Tibial artery (tissue), 4 donors: Measurements from ENCODE around the gene SHISAL2B.

Experiments used
- DNase-seq, 2 donors: peaks; one replicate each; pipeline ENCODE4 v3.0.0-alpha.2; 2019
- H3K27ac ChIP-seq, 2 donors: fragments of 200-600 bp; sonication (generic) in 1 of 2; 1 replicate in 1 of 2; 2 replicates in 1 of 2; pipeline ENCODE4 v1.5.1; 2018 to 2019; ENCODE audit warnings: mild to moderate bottlenecking in 1 of 2
- H3K27me3 ChIP-seq, 2 donors: fragments of 200-600 bp; sonication (generic) in 1 of 2; one replicate each; pipeline versions ENCODE4 v1.5.1 to v1.6.0; 2016 to 2019
- H3K36me3 ChIP-seq, 3 donors: fragments of 200-600 bp; sonication (generic) in 2 of 3; one replicate each; pipeline ENCODE4 v1.5.1; 2016 to 2019; ENCODE audit warnings: mild to moderate bottlenecking in 2 of 3
- H3K4me1 ChIP-seq, 4 donors: fragments of 200-600 bp; sonication (generic) in 2 of 4; 1 replicate in 3 of 4; 2 replicates in 1 of 4; pipeline ENCODE4 v1.5.1; 2016 to 2019
- H3K4me3 ChIP-seq, 2 donors: fragments of 200-600 bp; sonication (generic) in 1 of 2; 1 replicate in 1 of 2; 2 replicates in 1 of 2; pipeline ENCODE4 v1.5.1; 2018 to 2019; ENCODE audit warnings: mild to moderate bottlenecking in 2 of 2
- H3K9me3 ChIP-seq, 3 donors: fragments of 200-600 bp; sonication (generic) in 1 of 3; one replicate each; pipeline ENCODE4 v1.5.1; 2016 to 2019
- CTCF ChIP-seq, 2 experiments: fragments of 200-600 bp in 1 of 2; fragments of 450-650 bp in 1 of 2; IDR thresholded peaks; one replicate each; pipeline ENCODE4 v1.5.1; 2017 to 2019; ENCODE audit warnings: antibody characterized with exemption in 2 of 2, mild to moderate bottlenecking in 1 of 2, moderate library complexity in 1 of 2
- intact Hi-C: fragments of 100-400 bp; cut with DNase I; formaldehyde crosslinking; loops from one replicate; pipeline ENCODE4 v1.15.0; 2023; ENCODE audit warnings: low total_unique reads

SHISAL2B gene

GRCh38 chr5:64759960-64760660 lies 69.8 kb downstream of the SHISAL2B start:
- no peak overlapping the region for H3K4me3 ChIP-seq
- no peak for DNase-seq
- intact Hi-C loops, result no loop called here

GRCh38 chr5:64763948-64764503 lies 73.7 kb downstream of the SHISAL2B start:
- intact Hi-C loops, result no loop called here
- H3K4me3 ChIP-seq, result no peak overlapping the region
- no peaks in the 10 kb centered on the region for H3K9me3 ChIP-seq
- H3K27ac ChIP-seq, result no peak overlapping the region
- no peak for TF ChIP-seq CTCF (IDR thresholded peaks at IDR 0.05)
- DNase-seq, result no peak
- H3K36me3 ChIP-seq, result peaks cover 0 to 19% (median 0%) of the 10 kb centered on the region in 3 donors
- peaks cover 0 to 31% (median 21%) of the 10 kb centered on the region in 4 donors for H3K4me1 ChIP-seq
- no peaks in the 10 kb centered on the region for H3K27me3 ChIP-seq

More at GRCh38 chr5:64759960-64760660, 69.8 kb downstream of the SHISAL2B start:
- Histone ChIP-seq H3K27ac (no peak overlapping the region), H3K9me3 (no peaks in the 10 kb centered on the region), H3K27me3 (no peaks in the 10 kb centered on the region), H3K4me1 (peaks cover 0 to 12% (median 6%) of the 10 kb centered on the region in 4 donors), H3K36me3 (peaks cover 0 to 19% (median 0%) of the 10 kb centered on the region in 3 donors)
- no peak for TF ChIP-seq CTCF (IDR thresholded peaks at IDR 0.05)

GRCh38 chr5:64765804-64766504 lies 75.7 kb downstream of the SHISAL2B start:
- peaks cover 0 to 19% (median 0%) of the 10 kb centered on the region in 3 donors for H3K36me3 ChIP-seq
- TF ChIP-seq CTCF (IDR thresholded peaks at IDR 0.05), result no peak
- intact Hi-C loops, result no loop called here
- no peaks in the 10 kb centered on the region for H3K9me3 ChIP-seq
- H3K4me1 ChIP-seq, result peaks cover 0 to 41% (median 34%) of the 10 kb centered on the region in 4 donors
- no peak overlapping the region for H3K27ac ChIP-seq
- no peak overlapping the region for H3K4me3 ChIP-seq
- DNase-seq, result no peak
- no peaks in the 10 kb centered on the region for H3K27me3 ChIP-seq

- no peak for TF ChIP-seq CTCF (IDR thresholded peaks at IDR 0.05)
- no peak for DNase-seq
- Histone ChIP-seq H3K36me3 (peaks cover 0 to 19% (median 0%) of the 10 kb centered on the region in 3 donors), H3K9me3 (no peaks in the 10 kb centered on the region), H3K27me3 (no peaks in the 10 kb centered on the region), H3K27ac (no peak overlapping the region), H3K4me1 (peaks cover 0 to 44% (median 35%) of the 10 kb centered on the region in 4 donors), H3K4me3 (peak overlapping the region; percentile 64 to 66)
- intact Hi-C loops, result no loop called here
Observed at GRCh38 chr5:64766941-64767340, 76.6 kb downstream of the SHISAL2B start.
